Mesodermal cell (in vitro differentiated cells): ENCODE results near the gene TAOK2. TPM values are rescaled to one million over a fixed set of nuclear protein-coding genes. Genes with fewer than 3 reads are reported as not detected.
"Not testable (repeated sequence)": the region's sequence is repeated elsewhere in the genome, so short reads cannot be mapped to it uniquely, and the experiment has no call there.

Experiments
- H3K27ac ChIP-seq: 2 replicates; pipeline ENCODE4 v1.7.0; 2013; ENCODE audit warnings: mild to moderate bottlenecking, low read depth, low read length, moderate library complexity; ENCODE audit not compliant: severe bottlenecking
- H3K36me3 ChIP-seq: 2 replicates; pipeline ENCODE4 v1.7.1; 2013; ENCODE audit warnings: mild to moderate bottlenecking, low read length, moderate library complexity; ENCODE audit not compliant: control insufficient read depth, insufficient read depth
- H3K4me1 ChIP-seq: one replicate; pipeline ENCODE4 v1.7.1; 2013; ENCODE audit warnings: mild to moderate bottlenecking, low read length; ENCODE audit not compliant: insufficient read depth, control insufficient read depth, poor library complexity, severe bottlenecking
- H3K4me3 ChIP-seq: 2 replicates; pipeline ENCODE4 v1.7.0; 2013; ENCODE audit warnings: low read length, control low read depth, mild to moderate bottlenecking; ENCODE audit not compliant: insufficient read depth, poor library complexity, severe bottlenecking; ENCODE audit errors: extremely low read depth
- H3K9me3 ChIP-seq: 2 replicates; pipeline ENCODE4 v1.7.1; 2013; ENCODE audit warnings: mild to moderate bottlenecking, low read length, moderate library complexity; ENCODE audit not compliant: control insufficient read depth
- WGBS, 2 experiments: methylation state at CpG; one replicate each; pipeline ENCODE4 v1.1.5; 2013; ENCODE audit warnings: missing lambda C conversion rate in 2 of 2; ENCODE audit not compliant: insufficient coverage in 2 of 2; 5-methylcytosine and 5-hydroxymethylcytosine counted together
- polyA plus RNA-seq, 2 experiments: library from polyadenylated mRNA; stranded (reverse); fragments of 50-300 nt; gene quantifications; one replicate each; pipeline ENCODE4 v1.2.3, GENCODE V29; 2013

Gene TAOK2
- 46.5 TPM for polyA plus RNA-seq (2013, experiment 1 of 2)
- polyA plus RNA-seq (2013, experiment 2 of 2), result 38.1 TPM

DNA sequence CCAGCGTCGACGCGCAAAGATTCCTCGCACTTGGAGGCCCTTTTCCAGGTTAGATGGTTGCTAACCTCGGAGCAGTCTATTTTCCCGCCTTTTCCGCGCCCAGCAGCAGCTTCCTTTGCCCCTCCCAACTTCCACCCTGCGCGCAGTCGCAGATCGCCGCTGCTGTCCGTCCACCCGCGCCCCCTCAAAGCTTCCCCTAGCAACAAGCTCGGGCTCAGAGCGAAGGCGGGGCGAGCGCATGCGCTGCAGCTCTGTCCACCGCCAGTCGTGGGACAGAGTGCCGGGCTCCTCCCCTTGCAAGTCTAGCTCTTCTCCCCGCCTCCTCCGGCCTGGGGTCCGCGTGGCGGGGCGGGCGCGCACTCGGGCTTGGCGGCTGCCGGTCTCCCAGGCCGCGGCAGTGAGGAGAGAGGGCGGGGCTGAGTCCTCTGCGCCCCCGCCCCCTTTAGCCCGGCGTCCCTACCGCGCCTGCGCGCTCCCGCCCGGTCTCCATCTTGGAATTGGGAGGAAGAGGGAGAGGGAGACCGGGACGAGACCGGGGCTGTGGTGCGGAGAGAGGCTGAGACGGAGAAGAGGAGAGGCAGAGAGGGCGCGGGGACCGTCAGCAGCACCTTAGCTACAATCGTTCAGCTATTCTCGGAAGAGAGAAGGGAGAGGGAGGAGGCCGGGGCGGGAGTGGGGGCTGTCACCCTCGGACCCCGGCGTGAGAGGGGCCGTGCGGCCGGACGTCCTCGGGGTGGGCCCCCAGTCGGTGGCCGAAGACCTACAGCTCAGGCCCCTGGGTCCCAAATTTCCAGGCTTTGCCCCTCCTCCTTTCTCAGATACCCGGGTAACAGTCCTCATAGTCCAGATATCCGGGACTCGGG is at the start of gene TAOK2:
Gene TAOK2, plus strand, starts transcription at position 485 of the 863 bp plus-strand sequence. CDS start 3,905 bp downstream, outside the sequence.
- Histone ChIP-seq H3K4me3 (peak within 1 kb of the TSS; percentile 80), H3K36me3 (peaks cover 57% of the 10 kb centered on the region), H3K9me3 (peaks cover 8% of the 10 kb centered on the region), H3K4me1 (peaks cover 21% of the 10 kb centered on the region), H3K27ac (peak within 1 kb of the TSS; percentile 79)
- 3 to 5% methylated on average over 43 to 62 of the region's 75 CpGs for WGBS, 2 experiments

DNA sequence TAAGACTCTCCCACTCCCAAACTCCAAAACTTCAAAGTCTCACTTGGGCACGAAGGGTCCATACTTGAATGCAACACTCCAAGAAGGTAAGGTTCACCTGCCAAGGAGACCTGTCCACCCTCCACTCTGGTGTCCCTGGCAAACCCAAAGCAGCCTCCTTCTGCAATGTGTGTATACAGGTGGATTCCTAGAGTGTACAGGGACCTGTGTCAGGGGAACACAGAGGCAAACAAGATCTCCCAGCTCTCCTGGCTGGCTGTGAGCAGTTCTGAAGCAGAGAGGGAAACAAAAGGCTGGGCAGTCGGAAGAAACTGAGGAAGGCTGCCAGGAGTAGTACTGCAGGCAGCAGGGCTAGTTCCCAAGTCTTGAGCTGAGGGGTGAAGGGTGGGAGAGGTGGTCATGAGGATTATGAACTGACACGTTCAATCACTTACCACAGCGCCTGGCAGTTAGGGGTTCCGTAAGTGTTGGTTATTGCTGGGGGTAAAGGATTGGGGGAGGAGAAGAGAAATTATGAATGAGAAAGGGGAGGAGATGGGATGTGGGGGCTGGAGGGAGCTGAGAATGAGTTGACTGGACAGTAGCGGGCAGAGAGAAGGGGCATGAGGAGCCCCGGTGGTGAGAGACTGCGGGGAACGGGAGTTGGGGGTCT is 48.4 kb upstream of the TAOK2 start:
- H3K4me3 ChIP-seq, result peak overlapping the region; percentile 86
- H3K27ac ChIP-seq, result no peak overlapping the region
- WGBS, 2 experiments, result 20 to 23% methylated on average over 5 to 6 of the region's 9 CpGs
- peaks cover 11% of the 10 kb centered on the region for H3K4me1 ChIP-seq
- peaks cover 29% of the 10 kb centered on the region for H3K36me3 ChIP-seq
- no peaks in the 10 kb centered on the region for H3K9me3 ChIP-seq

DNA sequence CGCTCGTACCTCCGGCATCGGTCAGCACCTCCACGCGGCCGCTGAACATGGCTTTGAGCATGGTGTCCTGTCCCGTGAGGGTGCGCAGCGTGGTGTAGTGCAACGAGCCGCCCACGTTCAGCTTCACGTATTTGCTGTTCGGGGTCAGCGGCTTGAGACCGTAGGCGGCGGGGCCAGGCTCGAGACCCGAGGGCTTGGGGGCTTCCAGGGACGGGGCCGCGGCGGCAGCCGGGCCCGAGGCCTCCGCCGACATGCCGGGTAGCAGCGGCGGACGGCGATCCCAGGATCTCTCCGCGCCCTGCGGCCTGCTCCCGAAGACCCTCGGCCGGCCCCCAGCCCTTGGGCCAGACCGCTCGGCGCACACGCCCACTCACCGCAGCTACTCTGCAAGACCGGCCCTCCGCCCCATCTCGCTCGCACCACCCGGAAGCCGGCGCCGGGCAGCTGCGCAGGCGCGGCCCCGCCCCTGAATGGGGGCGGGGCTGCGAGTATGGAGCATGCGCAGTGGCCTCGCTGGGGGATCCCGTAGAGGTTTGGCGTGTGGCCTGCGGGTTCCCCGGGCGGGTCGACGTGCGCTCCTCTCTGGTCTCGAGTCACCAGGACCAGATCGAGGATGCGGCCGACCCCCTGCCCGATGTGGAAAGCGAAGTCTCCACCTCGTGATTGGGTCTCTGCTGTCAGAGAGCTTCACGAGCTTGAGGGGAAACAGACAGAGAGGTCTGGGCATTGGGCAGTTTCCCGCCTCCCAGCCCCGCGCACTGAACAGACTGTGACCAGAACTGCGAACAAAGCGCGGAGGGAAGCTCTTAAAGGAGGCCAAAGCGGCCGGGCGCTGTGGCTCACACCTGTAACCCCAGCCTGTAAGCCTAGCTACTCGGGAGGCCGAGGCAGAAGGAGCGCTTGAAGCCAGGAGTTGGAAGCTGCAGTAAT is 47.6 kb upstream of the TAOK2 start, which contains the start of gene KCTD13:
Gene KCTD13, minus strand, starts transcription at position 446 of the 930 bp plus-strand sequence. Its CDS starts 193 bp downstream, at position 253.
- Histone ChIP-seq H3K36me3 (peaks cover 21% of the 10 kb centered on the region), H3K4me3 (peak within 1 kb of the TSS; percentile 86), H3K4me1 (peaks cover 11% of the 10 kb centered on the region), H3K9me3 (no peaks in the 10 kb centered on the region), H3K27ac (peak within 1 kb of the TSS; percentile 76)
- whole genome bisulfite sequencing, 2 experiments, result 1% methylated on average over 77 to 83 of the region's 89 CpGs

DNA sequence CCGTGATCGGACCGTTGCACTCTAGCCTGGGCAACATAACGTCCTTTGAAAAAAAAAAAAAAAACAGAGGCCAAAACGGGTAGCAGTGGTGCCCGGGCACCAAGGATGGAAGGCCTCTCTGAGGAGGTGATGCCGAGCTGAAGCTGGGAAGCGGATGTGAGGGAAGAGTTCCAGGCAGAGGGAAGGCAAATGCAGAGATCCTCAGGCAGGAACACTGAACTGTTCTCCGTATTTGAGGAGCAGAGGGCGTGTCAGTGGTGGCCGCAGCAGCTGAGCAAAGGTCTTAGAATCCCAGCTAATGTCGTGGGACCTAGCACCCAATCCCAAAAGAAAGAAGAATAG is 47.0 kb upstream of the TAOK2 start:
- peaks cover 16% of the 10 kb centered on the region for H3K36me3 ChIP-seq
- peak overlapping the region; percentile 86 for H3K4me3 ChIP-seq
- peak overlapping the region; percentile 76 for H3K27ac ChIP-seq
- H3K9me3 ChIP-seq, result no peaks in the 10 kb centered on the region
- peaks cover 11% of the 10 kb centered on the region for H3K4me1 ChIP-seq
- 18% methylated on average over 12 of the region's 12 CpGs for WGBS, 2 experiments

DNA sequence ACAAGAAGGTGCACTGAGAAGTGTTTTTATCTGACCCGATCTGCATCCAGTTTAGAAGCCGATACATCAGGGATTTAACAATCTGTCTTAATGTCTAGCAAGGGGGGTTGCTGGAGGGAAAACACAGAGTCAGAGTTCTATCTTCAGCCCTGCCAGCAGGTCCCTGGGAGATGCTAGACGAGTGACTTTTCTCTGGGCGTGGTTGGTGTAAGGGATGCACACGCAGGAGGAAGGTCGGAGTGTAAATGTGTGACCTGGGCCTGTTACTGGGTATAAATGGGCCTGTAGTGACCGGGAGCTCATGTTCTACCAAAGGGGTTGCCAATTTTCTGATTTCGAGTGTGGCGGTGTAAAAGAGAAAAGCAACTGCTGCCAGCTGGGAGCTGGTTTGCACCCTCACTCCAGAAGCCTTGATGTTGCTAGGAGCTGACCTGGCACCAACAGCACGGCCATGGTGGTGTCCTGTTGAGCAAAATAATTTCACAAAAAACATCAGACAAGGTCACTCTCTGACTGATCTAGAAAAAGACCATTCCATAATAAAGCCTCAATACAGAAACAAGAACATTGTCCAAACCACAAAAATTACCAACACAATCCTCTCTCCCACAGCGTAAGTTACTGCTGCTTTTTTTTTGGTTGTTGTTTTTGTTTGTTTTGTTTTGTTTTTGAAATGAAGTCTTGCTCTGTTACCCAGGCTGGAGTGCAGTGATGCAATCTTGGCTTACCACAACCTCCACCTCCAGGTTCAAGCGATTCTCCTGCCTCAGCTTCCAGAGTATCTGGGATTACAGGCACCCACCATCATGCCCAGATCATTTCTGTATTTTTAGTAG is 46.4 kb upstream of the TAOK2 start:
- peak overlapping the region; percentile 86 for H3K4me3 ChIP-seq
- peaks cover 11% of the 10 kb centered on the region for H3K4me1 ChIP-seq
- H3K36me3 ChIP-seq, result peaks cover 13% of the 10 kb centered on the region
- no peaks in the 10 kb centered on the region for H3K9me3 ChIP-seq
- H3K27ac ChIP-seq, result no peak overlapping the region
- WGBS, 2 experiments, result 82 to 84% methylated on average over 8 to 9 of the region's 12 CpGs

DNA sequence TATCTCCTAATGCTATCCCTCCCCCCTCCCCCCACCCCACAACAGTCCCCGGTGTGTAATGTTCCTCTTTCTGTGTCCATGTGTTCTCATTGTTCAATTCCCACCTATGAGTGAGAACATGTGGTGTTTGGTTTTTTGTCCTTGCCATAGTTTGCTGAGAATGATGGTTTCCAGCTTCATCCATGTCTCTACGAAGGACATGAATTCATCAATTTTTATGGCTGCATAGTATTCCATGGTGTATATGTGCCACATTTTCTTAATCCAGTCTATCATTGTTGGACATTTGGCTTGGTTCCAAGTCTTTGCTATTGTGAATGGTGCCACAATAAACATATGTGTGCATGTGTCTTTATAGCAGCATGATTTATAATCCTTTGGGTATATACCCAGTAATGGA is 41.9 kb upstream of the TAOK2 start:
- not testable (repeated sequence) for H3K36me3 ChIP-seq, H3K9me3 ChIP-seq, H3K27ac ChIP-seq, H3K4me3 ChIP-seq, H3K4me1 ChIP-seq
- no CpG with 5 or more reads among the region's 2 CpGs for WGBS, 2 experiments

DNA sequence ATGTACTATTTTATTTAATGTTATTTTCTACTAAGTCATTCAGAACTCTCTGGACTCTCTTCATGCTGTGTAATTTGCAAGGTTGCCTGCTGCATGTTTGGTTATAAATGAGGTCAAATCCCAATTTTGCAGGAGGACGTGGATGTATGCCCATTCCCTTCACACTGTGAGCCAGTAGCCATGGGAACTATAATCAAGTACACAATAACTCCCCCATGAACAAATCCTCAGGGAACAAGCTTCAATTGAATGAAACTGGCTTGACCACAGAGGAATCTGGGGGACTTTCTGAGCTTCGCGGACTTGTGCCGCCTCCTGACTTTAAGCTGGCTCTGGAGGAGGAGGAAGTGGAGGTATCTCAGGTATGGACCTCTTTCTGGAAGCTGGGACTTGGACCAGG is 33.0 kb upstream of the TAOK2 start:
- no peak overlapping the region for H3K4me3 ChIP-seq
- WGBS, 2 experiments, result 92 to 100% methylated on average over 3 to 4 of the region's 4 CpGs
- no peaks in the 10 kb centered on the region for H3K36me3 ChIP-seq
- H3K9me3 ChIP-seq, result peaks cover 7% of the 10 kb centered on the region
- no peaks in the 10 kb centered on the region for H3K4me1 ChIP-seq
- H3K27ac ChIP-seq, result no peak overlapping the region

DNA sequence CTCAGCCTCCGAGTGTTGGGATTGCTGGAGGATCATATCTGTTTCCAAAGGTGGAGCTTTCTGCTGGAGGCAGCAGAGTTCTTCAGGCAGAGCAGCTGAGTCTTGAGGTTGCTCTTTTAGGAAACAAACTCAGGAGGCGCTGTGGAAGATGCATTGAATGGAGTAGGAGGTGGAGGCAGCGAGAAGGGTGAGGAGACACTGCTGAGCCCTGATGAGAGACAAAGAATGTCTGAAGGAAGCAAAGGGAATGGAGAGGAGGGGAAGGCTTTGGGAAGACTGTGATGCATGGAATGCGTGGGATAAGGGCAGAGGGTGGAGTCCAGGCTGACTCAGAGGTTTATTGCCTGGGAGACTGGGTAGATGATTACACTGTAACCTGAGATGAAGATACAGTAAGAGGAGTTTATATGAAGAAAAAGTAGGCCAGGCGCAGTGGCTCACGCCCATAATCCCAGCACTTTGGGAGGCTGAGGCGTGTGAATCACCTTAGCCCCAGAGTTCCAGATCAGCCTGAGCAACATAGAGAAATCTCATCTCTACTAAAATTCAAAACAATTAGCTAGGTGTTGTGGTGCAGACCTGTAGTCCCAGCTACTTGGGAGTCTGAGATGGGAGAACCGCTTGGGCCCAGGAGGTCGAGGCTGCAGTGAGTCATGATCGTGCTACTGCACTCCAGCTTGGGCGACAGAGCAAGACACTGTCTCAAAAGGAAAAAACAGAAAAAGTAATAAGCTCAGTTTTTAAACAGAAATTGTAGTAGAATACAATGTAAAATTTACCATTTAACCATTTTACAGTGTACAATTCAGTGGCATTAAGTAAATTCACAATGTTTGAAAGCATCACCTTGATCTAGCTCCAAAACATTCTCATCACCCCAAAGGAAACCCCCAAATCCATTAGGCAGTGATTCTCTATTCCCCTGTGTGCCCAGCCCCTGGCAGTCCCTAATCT is 29.5 kb upstream of the TAOK2 start:
- Histone ChIP-seq H3K27ac (peak overlapping the region; percentile 98), H3K4me3 (no peak overlapping the region), H3K9me3 (peaks cover 7% of the 10 kb centered on the region), H3K4me1 (no peaks in the 10 kb centered on the region), H3K36me3 (no peaks in the 10 kb centered on the region)
- WGBS, 2 experiments, result 54 to 56% methylated on average over 6 to 11 of the region's 11 CpGs

DNA sequence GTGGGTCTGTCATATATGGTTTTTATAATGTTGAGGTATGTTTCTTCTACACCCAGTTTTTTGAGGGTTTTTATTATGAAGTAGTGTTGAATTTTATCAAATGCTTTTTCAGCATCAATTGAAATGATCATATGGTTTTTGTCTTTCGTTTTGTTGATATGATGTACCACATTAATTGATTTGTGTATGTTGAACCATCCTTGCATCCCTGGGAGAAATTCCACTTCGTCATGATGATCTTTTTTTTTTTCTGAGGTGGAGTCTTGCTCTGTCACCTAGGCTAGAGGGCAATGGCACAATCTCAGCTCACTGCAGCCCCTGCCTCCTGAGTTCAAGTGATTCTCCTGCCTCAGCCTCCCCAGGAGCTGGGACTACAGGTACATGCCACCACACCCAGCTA is 25.8 kb upstream of the TAOK2 start:
- Histone ChIP-seq H3K36me3 (no peaks in the 10 kb centered on the region), H3K4me1 (no peaks in the 10 kb centered on the region), H3K4me3 (no peak overlapping the region), H3K27ac (no peak overlapping the region), H3K9me3 (no peaks in the 10 kb centered on the region)
- WGBS, 2 experiments, result 83 to 100% methylated on average over 1 to 2 of the region's 2 CpGs
